ENCODE data around the gene MSRB3. TPM values are rescaled to one million over a fixed set of nuclear protein-coding genes. Genes with fewer than 3 reads are reported as not detected.

The MSRB3 gene
- total RNA-seq, 1 experiment from 2014 or later: 16.3 TPM

DNA sequence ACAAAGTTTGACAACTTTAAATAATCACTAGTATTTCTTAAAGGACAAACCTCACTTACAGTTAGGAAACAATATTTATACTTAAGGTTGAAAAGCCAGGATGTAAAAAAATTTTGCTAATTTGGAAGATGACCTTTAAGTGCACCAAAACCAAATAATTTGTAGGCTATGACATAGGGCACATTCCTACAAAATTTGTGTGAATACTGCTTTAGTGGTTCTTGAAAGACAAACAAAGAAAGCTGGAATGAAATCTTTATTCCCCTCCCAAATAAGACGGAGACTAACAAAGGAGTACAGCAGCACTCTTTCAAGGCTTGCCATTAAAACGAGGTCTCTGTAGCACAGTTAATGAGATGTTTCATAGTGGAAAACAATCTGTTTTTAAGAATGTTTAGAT is 45.6 kb downstream of the MSRB3 start:
- DNase-seq (ENCODE audit: extremely low read depth, low read depth): no peak

DNA sequence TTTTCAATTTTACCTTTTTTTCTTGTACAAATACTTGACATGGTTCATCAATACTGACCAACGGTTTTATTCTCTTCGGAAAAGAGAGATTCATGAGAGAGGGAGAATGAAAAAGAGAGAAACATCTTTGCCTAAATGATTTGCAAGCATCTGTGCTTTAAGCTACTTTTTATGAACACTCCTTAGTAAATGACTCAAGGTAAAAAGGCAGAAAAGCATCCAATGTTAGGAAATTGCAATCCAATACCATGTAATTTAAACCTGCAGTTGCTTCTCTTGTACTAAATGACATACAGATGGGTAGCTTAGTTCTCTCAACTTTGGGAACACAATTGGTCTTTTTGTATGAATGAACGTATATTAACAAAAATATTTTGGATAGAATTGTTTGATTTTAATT is 46.1 kb downstream of the MSRB3 start:
- no peak for DNase-seq (ENCODE audit: extremely low read depth, low read depth)

DNA sequence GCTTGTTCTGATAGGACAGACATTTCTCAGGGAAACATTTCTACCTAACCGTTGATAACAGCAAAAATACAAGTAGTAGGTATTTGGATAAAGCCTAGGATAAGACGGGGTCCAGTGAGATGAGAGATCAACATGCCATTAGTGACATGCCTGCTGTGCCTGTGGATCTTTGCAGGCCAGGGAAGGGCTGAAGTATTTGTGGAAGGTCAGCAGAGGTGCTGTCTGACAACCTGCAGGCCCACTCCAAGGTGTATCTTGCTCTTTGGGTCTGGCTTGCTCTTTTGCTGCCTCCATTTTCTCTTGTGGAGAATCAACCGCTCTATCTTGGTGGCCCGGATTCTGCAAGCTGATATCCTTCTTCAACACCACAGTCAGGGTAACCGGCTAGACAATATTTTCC is 46.7 kb downstream of the MSRB3 start:
- no peak for DNase-seq (ENCODE audit: extremely low read depth, low read depth)

DNA sequence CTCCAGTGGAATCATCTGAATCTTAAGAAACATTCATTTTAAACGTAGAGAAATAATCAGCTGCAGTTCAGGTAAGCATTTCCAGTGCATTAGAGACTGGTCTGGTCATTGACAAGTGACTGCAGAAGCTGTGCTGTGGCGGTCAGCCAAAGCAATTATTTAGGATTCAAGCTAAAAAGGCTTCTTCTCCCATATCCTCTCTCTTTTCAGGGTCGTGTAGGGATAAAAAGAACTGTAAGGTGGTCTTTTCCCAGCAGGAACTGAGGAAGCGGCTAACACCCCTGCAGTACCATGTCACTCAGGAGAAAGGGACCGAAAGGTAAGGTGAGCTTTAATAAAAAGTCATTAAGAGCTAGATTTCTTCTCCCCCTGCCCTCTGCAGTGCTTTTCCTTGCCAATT is 48.1 kb downstream of the MSRB3 start:
- no peak for DNase-seq (ENCODE audit: extremely low read depth, low read depth)

DNA sequence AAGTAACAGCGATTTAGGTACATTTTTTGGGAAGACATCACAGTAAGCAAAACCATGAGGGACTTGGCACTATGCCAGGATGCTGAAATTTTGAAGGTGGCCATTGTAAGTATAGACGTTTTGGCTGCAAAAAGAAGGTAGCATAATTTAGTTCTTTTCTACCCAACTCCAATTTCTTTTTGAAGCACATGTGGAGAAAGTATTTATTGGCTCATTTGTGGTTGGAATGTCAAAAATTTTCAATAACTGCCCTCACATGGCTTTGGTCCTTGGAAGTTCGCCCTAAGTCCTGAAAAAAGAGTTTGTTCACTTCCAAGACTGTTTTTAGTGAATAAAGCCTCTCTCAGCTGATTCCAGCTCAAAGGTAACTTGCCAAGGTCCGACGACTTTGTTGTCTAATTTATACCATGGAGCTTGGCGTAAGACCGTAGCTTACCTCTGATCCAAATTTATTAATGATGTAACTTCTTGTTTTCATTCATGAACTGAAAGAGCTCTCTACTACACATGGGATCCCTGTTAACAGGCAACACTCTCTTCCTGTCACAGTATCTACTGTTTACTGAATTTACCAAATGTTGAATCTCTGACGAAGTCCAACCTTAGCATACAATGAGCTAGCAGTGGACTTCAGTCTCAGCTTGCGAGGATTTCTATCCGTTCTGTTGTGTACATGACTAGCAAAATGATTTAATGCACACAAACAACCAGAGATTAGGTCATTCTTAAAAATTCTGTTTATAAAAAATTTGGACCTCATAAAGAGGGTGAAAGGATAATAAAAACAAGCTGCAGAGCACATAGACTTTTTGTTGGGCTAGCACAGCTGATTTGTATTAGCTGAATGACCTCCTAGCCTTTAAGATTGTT is 49.0 kb downstream of the MSRB3 start:
- no peak for DNase-seq (ENCODE audit: extremely low read depth, low read depth)

DNA sequence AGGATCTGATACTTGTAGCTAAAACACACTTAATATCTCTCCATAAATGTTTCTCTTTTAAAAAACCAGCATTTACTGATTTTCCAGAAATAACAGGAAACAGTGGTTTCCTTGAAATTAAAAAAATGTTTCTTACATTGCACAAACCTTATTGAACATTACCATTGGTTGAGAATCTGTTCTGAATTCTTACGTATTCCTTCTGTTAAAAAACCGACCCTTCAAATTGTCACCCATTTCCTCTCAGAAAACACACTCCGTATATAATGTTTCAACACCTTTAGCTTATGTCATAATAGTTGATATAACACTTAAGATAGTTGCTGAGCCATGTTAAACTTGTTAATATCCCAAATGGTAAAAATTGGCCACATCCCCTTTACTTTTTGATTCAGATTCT is 51.2 kb downstream of the MSRB3 start:
- no peak for DNase-seq (ENCODE audit: extremely low read depth, low read depth)

DNA sequence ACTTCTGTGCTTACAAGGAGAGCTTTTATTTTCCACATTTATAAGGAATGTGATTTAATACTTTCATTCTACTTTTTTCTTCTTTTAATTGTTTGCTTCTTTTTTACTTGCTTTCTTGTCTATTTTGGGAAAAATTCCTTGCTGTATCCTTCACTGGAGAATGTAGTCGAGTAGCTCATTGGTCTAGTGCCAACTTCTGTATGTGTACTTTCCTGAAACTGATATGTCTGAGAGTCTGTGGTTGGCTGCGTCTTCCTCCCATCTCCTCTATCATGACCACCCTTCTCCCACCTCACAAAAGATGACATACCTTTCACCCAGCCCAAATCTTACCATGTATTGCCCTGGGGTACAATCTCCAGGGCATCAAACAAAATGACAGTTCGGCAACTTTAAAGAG is 51.8 kb downstream of the MSRB3 start:
- no peak for DNase-seq (ENCODE audit: extremely low read depth, low read depth)

DNA sequence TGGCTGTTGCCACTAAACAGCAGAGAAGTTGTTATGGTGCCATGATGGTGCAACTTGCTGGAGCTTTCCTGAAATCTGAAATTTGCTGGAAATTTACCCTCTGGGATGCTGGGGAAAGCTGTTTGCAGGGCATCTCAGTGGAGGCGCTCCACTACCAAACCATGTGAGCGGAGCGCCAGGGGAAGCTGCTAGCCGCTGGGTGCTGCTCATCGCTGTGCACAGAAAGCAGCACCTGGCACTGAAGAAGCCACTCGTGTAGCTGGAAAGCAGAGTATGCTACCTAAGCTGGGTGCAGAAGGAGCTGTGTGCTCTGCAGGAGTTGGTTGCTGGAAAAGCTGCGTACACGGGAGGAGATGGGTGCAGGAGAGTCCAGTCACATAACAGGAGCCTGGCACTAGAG is 53.0 kb downstream of the MSRB3 start:
- no peak for DNase-seq (ENCODE audit: extremely low read depth, low read depth)

DNA sequence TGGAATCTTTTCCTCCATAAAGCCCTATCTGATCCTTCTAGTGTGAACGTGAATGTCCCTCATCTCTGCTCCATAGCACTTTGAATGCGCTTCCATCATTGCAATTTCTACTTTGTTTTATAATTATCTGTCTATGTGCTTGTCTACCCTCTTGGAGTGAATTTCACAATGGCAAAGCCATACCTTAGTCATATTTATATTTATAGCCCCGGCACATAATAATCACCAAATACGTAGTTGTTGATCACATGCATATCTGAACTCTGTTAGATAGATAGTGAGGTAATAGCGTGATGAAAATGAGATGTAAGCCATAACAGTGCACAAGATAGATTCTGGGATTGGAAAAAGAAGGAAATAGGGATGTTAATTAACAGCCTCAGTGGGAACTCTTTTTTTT is 55.2 kb downstream of the MSRB3 start:
- DNase-seq (ENCODE audit: extremely low read depth, low read depth): no peak

DNA sequence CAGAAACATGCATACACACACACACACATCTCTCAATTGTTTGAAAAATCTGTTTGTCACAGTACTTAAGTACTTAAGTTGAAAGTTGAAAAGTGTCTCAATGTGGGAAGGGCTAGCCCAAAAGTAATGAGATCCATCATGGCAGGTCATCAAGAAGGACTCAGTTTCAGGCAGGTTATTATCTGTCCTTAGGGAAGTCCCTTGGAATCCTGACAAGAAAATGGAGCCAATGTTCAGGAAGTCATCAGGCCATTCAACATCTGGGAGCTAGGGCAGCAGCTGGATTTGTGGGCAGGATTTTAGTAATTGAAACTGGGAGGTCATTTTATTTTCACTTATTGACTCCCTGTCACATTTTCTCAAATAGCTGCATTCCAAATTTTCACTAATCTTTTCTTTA is 56.0 kb downstream of the MSRB3 start:
- DNase-seq (ENCODE audit: extremely low read depth, low read depth): no peak

DNA sequence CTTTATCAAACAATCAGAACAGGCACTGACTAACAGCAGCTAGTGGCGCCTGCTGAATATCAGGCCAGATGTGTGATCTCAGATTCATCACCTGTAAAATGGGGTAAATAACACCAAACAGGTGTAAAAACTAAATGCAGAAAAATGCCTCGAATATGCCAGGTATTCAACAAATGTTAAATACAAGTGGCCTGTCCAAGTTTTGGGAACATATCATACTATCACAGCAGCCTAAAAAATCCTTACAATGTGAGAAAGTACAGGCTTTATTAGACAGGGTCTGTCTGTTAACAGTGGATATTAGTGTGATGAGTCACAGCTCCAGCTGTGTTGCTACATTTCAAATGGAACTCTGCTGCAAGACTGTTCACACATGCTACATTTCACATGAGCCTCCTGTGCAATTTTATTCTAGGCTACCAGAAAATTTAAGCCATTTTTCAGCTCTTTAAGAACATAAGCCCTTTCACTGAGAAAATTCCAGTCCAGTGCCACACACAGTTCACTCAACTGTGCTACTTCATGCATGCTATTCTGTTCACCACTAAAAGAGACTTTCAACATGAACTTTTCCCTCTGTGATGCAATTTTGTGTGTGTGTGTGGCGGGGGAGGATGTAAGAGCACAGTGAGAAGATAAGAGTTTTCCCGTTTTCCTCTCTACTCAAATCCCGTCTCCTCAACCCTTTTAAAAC is 56.7 kb downstream of the MSRB3 start:
- peak; percentile 54 for DNase-seq (ENCODE audit: extremely low read depth, low read depth)

DNA sequence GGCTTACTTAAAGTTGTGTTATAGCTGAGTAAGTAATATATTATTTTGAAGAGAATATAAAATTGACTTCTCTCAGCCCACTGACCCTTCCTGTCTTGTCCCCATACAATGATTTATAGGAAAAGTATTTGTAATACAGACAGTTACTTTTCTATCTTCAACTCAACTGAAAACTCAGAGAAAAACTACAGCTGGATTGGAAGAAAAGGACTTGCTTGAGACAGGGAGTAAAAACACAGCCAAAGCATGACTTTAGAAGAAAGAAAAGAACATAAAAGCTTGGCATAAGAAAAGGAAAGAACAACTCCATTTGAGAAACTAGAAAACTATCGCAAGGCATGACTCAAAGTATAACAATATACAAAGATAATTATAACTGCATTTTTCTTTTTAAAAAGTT is 57.5 kb downstream of the MSRB3 start:
- DNase-seq (ENCODE audit: extremely low read depth, low read depth): no peak

DNA sequence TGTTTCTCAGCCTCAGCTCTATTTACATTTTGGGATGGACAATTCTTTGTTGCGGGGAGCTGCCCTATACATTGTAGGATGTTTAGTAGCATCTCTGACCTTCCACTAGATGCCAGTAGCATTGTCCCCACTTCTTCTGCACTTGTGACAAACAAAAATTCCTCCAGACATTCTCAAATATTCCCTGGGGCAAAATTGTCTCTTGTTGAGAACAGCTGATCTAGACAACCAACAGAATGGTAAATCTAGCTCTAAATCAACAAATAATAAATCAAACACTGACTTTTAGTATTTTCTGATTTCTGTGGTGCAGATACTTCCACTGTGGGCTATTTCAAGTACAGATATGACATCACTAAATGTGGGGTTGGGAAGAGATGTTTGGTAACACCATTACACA is 60.7 kb downstream of the MSRB3 start:
- DNase-seq (ENCODE audit: extremely low read depth, low read depth): no peak

DNA sequence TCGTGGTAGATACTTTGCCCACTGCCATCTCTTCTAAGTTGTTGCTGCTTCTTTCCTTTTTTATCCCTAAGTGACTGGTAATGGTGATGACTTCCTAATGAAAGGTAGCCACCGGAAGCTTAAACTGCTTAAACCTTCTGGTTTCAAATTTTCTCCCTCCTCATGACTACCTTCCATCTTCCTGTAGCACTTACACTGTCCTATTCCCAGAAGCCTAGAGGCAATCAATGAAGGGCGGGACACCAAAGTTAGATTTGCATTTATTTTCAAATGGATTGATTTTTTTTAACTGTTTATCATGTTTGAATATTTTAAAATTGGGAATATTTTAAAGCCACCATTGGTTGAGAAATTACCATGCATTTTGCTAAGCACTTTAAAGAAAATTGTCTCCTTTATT is 64.7 kb downstream of the MSRB3 start:
- no peak for DNase-seq (ENCODE audit: extremely low read depth, low read depth)

DNA sequence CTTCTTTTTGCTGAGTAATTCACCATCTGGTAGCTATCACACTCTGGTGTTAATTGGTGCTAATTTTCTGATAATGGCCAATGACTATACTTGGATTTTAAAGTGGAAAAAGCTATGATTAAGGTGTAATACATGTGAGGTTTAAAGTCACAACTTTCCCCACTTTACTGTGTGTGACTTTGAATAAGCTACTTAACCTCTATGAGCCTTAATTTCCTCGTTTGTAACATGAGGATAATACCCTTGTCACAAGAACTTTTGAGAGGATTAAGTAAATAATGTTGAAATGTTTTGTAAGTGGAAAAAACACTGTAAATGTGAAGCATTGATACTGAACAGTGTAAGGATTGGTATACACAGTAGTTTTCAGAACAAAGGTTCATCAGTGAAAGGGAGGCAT is 65.3 kb downstream of the MSRB3 start:
- DNase-seq (ENCODE audit: extremely low read depth, low read depth): no peak

DNA sequence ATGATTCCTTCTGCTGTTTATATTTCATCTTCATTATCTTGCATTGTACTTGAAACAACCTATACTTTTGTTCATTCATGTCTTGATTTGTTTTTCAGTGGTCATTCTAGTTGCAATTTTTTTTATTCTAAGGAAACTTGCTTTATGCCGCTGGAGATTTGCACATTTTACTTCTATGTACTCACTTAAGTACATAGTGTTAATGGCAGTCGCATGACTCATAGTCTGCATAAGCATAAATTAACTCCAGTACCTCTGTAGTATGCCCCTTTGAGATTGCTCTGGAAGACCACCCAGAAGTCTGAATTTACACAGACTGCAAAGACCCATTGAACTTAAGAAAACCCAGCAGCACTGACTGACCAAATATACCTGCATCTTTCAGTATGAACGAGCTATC is 77.0 kb downstream of the MSRB3 start:
- DNase-seq (ENCODE audit: extremely low read depth, low read depth): no peak

DNA sequence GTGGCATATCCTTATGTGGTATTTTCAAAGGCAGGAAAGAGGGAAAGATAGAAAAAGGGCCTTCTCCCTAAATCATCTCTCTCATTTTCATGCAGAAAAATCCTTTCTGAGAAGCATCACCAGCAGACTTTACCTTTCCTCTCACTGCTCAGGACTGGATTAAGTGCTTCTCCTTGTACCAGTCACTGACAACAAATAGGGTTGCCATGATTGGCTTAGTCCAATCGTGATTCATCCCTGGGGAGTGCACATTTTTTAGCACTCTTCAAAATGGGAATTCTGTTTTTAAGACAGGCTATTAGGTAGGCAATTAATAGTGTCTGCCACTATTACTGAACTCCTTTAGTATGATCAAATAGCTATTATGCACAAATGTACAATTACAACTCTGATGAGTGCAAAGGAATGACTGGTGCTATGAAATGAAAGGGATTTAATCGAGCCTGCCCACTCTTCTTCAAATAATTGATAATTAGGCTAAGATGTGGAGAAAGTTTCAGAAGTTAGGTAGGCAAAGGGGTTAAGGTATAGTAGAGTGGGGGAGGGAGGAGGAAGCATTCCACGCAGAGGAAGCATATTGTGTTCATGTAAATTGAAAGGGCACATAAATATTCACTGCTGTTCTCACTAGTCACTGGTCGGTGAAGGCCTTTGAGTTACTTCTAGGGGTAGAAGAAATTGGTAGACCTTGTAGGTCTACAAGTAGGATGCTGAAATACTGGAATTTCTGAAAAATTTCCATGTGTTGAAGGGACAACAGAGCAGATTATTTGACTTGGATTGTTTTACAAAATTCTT is 84.0 kb downstream of the MSRB3 start:
- DNase-seq (ENCODE audit: extremely low read depth, low read depth): no peak

DNA sequence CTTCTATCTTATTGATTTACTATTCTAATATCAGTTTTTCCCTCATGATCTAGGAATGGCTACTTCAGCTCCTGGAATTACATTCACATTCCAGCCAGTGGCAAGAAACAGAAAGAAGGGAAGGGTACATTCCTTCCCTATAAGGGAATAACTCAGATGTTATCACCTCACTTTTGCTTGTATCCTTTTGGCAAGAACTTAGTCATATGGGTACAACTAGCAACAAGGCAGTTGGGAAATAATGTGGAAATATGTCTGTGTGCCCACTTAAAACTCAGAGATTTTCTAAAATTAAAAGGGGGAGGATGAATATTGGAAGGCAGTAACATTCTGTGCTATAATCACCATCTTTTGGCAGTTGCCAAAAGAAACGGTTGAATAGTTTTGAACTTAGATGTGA is 85.6 kb downstream of the MSRB3 start:
- DNase-seq (ENCODE audit: extremely low read depth, low read depth): no peak

DNA sequence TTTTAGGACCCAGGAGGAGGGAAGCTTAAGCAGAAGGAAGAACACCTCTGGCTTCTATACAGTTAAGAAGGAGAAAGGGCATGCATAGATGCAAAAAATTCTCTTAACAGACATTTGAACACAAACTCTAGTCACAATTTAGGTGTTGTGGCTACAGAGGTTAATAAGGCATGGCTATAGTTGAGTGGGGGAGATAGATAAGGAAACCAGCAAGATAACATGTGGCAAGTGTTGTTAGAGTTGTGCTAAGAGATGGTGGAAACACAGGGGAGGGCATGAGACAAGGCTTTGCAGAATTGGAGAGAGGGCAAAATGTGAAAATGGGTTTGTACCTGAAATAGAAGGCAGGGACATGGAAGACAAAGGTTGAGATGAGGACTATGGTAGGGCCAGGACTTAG is 88.9 kb downstream of the MSRB3 start:
- DNase-seq (ENCODE audit: extremely low read depth, low read depth): no peak

DNA sequence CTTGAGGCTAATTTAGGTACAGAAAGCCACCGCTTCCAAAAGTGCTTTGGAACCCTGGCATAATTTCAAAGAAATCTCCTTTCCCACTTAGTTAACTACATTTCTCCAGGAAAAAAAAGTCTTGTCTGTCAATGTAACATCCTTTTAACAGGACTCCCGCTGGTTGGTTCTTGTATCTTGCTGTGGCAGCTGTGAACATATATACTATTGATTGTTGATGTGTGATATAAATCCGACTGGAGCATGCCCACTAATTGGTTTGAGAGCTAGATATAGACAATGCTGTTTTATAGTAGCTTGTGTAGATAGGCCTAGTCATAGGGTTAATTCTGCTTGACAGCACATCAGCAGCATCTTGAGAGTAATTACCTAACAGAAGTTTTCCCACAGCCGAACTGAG is 89.6 kb downstream of the MSRB3 start:
- DNase-seq (ENCODE audit: extremely low read depth, low read depth): no peak

DNA sequence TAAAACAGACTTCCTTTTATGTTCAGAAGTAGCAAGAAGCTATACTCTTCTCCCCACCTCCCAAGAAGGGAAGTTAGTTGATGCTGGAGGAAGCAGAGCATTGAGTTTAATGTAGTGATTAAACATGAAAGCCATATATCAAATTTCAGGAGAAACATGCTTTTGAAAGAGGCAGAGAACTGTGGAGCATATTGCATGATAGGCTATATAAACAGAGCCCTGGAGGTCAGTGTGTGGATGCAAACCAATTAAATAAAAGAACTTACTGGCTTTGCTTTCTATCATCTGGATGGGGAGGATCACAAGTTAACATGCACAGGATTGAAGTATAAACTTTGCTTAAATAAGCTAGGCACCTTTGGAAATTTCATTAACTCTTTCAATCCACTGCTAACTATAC is 94.1 kb downstream of the MSRB3 start:
- no peak for DNase-seq (ENCODE audit: extremely low read depth, low read depth)

DNA sequence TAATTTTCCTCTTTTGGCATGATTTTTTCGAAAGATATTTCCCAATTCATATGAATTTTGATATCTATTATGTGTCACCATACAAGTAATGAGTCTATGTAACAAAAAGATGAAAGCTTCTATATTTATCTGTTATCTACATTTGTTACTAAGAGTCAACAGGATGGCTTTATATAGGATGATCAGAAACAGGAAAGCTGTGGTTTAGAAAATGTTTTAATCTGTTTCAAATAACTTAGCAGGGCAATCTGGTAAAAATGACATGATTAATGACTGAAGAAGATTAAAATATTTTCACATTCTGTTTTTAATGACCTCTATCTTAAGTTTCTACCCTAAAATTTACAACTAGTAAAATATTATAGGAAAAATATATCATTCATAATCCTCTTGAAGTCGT is 105.8 kb downstream of the MSRB3 start:
- DNase-seq (ENCODE audit: extremely low read depth, low read depth): no peak
